Keratinocyte (primary cell): ENCODE data around the gene GAD1.

Experiments used
- EZH2 ChIP-seq: IDR thresholded peaks from one replicate; pipeline ENCODE4 v1.6.1; 2012; ENCODE audit warnings: inconsistent platforms, mild to moderate bottlenecking, low read length, moderate library complexity
- TF ChIP-seq, protein P1 (sequence below), 3 experiments: IDR thresholded peaks in 1 of 3; conservative IDR thresholded peaks in 1 of 3; optimal IDR thresholded peaks in 1 of 3; 2 replicates in 2 of 3; 3 replicates in 1 of 3; pipeline versions ENCODE3 to v1.5.1; 2011; ENCODE audit warnings: low read length in 3 of 3, mild to moderate bottlenecking in 3 of 3, moderate library complexity in 2 of 3, control low read depth in 1 of 3, inconsistent platforms in 1 of 3; ENCODE audit not compliant: insufficient read depth in 2 of 3; ENCODE audit errors: extremely low read depth in 1 of 3

DNA sequence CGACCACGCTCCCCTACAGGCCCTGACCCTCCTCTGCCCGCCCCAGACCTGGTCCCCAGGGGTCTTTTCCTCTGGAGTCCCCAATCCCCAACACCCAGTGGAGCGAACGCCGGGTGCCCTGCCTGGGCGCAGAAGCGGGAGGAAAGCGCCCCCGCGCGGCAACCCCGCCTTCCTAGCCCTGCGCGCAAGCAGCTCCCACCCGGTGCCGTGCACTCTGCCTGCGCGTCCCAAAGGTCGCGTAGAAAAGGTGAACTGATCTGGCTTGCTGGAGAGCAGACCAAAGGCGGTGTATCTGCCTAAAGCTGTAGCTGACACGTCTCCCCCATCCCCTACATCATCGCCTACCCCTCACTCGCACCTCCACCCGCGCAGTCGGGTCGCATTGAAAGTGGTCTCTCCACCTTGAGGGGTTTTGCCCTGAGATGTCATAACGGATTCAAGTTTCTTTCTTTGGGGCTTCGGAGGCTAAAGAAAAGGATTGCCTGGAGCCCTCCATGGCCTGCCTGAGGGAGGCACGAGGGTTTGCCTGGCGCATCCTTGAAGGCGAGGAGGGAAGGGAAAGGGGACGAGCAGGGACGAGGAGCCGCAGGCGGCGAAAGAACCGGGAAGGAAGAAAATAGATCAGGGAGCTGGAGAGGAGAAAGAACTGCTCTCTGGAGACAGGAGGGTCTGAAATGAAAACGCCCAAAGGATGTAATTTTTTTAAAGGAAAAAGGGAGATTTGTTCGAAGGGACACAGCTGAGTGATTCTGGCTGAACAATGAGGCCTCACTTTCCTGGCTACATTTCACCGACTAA is 5.8 kb downstream of the GAD1 start:
- TF ChIP-seq, protein P1, sequence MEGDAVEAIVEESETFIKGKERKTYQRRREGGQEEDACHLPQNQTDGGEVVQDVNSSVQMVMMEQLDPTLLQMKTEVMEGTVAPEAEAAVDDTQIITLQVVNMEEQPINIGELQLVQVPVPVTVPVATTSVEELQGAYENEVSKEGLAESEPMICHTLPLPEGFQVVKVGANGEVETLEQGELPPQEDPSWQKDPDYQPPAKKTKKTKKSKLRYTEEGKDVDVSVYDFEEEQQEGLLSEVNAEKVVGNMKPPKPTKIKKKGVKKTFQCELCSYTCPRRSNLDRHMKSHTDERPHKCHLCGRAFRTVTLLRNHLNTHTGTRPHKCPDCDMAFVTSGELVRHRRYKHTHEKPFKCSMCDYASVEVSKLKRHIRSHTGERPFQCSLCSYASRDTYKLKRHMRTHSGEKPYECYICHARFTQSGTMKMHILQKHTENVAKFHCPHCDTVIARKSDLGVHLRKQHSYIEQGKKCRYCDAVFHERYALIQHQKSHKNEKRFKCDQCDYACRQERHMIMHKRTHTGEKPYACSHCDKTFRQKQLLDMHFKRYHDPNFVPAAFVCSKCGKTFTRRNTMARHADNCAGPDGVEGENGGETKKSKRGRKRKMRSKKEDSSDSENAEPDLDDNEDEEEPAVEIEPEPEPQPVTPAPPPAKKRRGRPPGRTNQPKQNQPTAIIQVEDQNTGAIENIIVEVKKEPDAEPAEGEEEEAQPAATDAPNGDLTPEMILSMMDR (optimal IDR thresholded peaks at IDR 0.05 in 1 of 3, IDR thresholded peaks at IDR 0.05 in 1 of 3, conservative IDR thresholded peaks at IDR 0.05 in 1 of 3; ENCODE audit: extremely low read depth in 1 of 3, insufficient read depth in 2 of 3, low read length in 3 of 3), result peak in 2 of 3 experiments; percentile 34 to 49
- TF ChIP-seq EZH2, result peak; percentile 63
